ENCODE measurements around the gene RABL6.
A peak's percentile ranks its signal among the peaks of the same experiment; 100 is the strongest.
"Not testable (repeated sequence)": the region's sequence is repeated elsewhere in the genome, so short reads cannot be mapped to it uniquely, and the experiment has no call there.

Gene RABL6

GRCh38 chr9:136857581-136858412 lies 50.0 kb downstream of the RABL6 start:
- no peak for DNase-seq (ENCODE audit: low spot score)

DNA sequence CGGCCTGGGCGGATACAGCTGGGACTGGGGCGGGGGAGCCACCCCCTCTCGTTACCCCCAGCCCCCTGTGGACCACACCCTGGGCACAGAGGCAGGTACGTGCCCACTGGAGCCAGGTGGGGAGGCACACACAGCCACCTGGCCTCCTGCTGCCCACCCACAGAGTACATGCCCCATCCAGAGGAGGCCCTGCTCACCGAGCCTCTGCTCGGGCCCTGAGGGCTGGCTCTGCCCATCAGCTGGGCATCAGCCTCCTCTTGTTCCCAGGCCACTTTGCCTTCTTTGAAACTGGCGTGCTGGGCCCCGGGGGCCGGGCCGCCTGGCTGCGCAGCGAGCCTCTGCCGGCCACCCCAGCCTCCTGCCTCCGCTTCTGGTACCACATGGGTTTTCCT lies 50.7 kb downstream of the RABL6 start:
- no peak for DNase-seq (ENCODE audit: low spot score)

DNA sequence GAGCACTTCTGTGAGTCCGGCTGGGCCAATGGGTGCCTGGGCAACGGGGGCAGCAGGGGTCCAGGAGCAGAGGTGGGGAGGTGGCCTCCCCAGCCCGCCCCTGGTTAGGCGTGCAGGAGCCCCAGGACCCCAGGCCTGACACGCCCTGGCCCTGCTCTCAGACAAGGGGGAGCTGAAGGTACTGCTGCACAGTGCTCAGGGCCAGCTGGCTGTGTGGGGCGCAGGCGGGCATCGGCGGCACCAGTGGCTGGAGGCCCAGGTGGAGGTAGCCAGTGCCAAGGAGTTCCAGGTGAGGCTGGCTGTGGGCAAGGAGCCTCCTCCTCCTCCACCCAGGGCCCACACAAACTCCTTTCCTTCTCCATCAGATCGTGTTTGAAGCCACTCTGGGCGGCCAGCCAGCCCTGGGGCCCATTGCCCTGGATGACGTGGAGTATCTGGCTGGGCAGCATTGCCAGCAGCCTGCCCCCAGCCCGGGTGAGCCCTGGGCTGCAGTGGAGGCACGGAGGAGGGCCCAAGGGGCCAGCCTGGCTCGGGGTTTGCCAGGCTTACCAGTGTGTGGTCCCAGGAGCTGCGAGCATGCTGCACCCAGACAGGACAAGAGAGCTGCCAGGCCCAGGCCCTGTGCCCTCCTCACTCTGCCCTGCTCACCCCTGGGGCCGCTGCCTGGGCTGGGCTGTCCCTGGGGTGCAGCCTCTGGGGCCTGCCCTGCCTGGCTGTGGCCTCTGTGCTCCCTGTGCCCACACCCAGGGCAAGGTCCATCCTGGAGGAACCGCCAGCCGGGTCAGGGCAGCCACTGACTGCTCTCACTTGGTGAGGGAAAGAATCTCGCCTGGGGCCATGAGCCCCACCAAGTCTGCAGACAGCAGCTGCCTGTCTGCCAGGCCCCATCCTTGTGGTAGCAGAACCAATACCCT lies 51.4 kb downstream of the RABL6 start:
- peak; percentile 75 for DNase-seq (ENCODE audit: low spot score)

- DNase-seq (ENCODE audit: low spot score), result no peak
Measured at GRCh38 chr9:136860529-136860928, 52.8 kb downstream of the RABL6 start.

DNA sequence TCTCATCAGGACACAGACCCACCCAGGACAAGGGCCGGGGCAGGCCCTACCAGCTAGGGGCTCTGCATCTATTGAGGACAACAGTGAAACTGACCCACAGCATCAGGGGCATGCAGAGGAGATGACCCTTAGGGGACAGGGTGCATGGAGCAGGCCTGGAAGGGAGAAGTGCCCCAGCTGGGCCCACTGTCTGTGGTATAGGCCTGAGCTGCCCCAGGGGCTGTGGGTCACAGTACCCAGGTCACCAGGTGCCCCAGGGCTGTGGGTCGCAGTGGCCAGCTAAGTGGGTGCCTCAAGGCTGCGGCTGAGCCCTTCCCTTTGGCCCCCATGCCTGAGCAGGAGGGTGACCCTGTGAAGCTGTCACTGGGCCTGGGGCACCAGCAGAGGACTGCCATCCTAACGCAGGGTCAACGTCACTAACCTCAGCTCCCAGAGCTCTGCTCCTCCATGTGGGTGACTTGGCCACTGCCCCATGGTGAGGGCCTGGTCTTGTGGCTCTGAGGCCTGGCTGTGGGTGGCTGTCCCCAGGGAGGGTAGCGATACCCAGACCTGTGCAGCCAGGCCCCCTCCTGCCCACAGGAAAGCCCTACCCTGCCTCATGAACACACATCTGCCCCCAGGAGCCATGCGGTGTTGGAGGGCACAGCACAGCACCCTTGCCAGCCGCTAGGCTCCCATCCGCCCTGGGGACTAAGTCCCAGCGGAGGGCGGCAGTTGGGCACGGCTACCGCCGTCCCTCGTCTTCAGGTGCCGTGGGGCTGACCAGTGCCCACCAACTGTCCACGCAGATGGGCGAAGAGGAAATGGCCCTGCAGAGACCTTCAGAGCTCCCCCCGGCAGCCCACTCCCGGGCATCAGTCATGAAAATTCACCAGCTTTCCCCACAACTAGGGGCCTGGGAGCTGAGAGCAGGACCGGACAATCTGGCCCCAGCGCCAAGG lies 53.5 kb downstream of the RABL6 start:
- no peak for DNase-seq (ENCODE audit: low spot score)

DNA sequence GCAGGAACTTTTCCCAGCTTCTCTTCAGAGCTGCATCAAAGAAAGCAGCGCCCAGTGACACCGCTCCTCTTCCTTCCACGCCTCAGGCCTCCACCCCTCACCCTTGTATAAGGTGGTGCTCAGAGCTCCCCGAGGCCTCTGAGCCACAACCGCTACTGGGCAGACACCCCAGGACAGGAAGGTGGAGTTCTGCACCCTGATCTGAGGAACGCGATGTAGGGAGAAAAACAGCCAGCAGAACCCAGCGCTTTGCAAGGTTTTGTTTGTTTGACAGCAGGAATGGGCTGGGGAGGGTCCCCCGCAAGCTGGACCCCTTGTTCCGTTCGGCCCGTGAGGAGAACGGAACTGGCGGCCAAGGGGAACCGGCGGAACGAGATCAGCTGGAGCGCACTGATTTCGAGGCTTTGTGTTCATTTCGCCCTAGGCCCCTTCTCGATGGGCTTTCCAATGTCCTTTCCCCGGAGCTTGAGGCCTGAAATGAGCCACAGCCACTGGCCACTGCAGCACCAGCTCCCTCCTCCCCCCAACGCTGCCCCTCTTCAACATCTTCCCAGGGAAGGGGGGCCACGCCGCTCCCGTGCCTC lies 54.2 kb downstream of the RABL6 start:
- no peak for DNase-seq (ENCODE audit: low spot score)

GRCh38 chr9:136862849-136863622 lies 55.3 kb downstream of the RABL6 start:
- no peak for DNase-seq (ENCODE audit: low spot score)

- DNase-seq (ENCODE audit: low spot score), result no peak
Measured at GRCh38 chr9:136863623-136864273, 56.0 kb downstream of the RABL6 start.

- DNase-seq (ENCODE audit: low spot score), result no peak
Measured at GRCh38 chr9:136865041-136865767, 57.5 kb downstream of the RABL6 start.

GRCh38 chr9:136865768-136866103 lies 58.0 kb downstream of the RABL6 start:
- DNase-seq (ENCODE audit: low spot score), result no peak

DNA sequence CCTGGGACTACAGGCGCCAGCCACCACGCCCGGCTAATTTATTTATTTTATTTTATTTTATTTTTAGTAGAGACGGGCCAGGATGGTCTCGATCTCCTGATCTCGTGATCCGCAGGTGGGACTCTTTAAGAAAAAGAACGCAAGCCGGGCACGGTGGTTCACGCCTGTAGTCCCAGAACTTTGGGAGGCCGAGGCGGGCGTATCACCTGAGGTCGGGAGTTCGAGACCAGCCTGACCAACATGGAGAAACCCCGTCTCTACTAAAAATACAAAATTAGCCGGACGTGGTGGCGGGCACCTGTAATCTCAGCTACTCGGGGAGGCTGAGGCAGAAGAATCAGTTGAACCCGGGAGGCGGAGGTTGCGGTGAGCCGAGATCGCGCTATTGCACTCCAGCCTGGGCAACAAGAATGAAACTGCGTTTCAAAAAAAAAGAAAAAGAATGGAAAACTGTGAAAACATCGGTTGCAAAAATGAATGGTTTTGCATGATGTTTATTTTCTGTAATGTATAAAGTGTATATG lies 59.2 kb downstream of the RABL6 start:
- not testable (repeated sequence) for DNase-seq (ENCODE audit: low spot score)

DNA sequence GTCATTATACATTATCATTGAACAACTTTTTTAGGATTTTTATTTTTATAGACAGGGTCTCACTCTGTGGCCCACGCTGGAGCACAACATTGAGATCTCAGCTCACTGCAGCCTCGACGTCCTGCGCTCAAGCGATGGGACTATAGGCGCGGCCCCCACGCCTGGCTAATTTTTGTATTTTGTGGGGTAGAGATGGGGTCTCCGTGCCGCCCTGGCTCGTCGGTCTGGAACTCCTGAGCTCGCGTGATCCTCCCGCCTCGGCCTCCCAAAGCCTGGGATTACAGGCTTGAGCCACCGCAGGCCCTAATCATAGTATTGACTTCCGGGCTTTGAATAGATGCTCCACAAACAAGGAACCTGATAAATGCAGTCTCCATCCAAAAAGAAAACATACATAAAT lies 59.7 kb downstream of the RABL6 start:
- no peak for DNase-seq (ENCODE audit: low spot score)

GRCh38 chr9:136867917-136868316 lies 60.2 kb downstream of the RABL6 start:
- no peak for DNase-seq (ENCODE audit: low spot score)

- no peak for DNase-seq (ENCODE audit: low spot score)
Measured at GRCh38 chr9:136868644-136869043, 60.9 kb downstream of the RABL6 start.

- not testable (repeated sequence) for DNase-seq (ENCODE audit: low spot score)
Measured at GRCh38 chr9:136869611-136870010, 61.9 kb downstream of the RABL6 start.

GRCh38 chr9:136875155-136875554 lies 67.4 kb downstream of the RABL6 start:
- no peak for DNase-seq (ENCODE audit: low spot score)

DNA sequence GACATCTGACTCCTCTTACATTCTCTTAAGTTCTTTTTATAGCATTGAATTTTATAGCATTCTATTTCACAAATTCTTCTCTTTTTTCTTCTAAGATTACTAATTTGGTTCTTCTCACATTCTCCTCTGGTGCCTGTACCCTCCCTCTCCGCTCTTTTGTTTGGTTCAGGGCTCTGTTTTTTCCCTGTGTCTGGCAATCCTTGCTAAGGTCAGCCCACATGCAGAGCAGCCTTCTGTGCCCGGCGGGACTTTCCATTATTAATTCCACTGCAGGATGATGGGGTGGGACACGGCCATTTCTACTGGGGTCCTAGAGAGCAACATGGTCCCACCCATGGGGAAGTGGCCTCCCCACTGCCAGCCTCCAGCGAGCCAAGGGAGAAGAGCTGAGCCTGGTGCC lies 68.7 kb downstream of the RABL6 start:
- no peak for DNase-seq (ENCODE audit: low spot score)

DNA sequence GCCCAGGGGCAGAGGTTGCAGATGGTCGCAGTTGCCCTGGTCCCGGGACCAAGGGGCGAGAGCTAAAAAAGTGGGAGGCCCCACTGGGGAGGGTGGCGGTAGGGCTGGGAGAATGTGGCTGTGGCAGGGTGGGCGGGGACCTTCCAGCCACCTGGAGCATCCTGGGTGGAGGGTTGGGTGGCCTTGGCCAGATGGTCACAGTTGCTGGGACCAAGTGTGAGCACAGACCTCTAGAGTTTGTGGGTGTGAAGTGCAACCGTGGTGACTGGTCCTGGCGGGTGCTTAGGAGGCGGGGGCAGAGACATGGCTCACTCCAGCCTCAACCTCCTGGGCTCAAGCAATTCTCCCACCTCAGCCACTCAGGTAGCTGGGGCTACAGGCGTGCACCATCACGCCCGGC lies 72.9 kb downstream of the RABL6 start:
- DNase-seq (ENCODE audit: low spot score), result no peak

DNA sequence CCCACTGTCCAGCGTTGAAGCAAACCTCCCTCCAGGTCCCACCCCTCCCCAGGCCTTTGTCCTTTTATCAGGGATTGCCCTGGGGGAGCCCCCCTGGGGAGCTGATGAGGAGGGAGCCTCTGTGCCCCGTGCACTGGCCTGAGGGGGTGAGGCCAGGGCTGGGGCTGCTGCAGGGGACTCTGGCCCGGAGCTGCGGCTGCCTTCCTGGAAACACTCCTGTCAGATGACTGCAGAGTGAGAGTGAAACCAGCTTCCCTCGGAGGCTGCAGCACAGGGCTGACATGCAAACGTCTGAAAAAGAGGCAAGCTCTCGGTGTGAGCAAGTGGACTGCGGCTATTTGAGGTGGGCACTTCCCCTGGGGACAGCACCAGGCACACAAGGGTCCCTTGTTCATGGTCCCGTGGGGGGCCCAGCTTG lies 74.0 kb downstream of the RABL6 start:
- DNase-seq (ENCODE audit: low spot score), result peak; percentile 58

Data from AG08396 (cell line).